Right lobe of liver (tissue), 4 donors: Measurements from ENCODE around the gene GFPT1.

Source experiments
- POLR2A ChIP-seq: fragments of 450-650 bp; IDR thresholded peaks from one replicate; pipeline ENCODE4 v1.6.1; 2017; ENCODE audit warnings: antibody characterized with exemption, mild to moderate bottlenecking
- TF ChIP-seq, protein P1 (sequence below), 4 donors: fragments of 200-600 bp in 3 of 4; fragments of 450-650 bp in 1 of 4; IDR thresholded peaks; one replicate each; pipeline versions ENCODE4 v1.5.1 to v1.8.0; 2016 to 2022; ENCODE audit warnings: antibody characterized with exemption in 4 of 4, mild to moderate bottlenecking in 2 of 4
- donor health status: DM: no; HTN: no; CAD: no.
- donor health status: DM: no; HTN: no; CAD: no.
- donor health status: DM: no; HTN: yes; CAD: no.

DNA sequence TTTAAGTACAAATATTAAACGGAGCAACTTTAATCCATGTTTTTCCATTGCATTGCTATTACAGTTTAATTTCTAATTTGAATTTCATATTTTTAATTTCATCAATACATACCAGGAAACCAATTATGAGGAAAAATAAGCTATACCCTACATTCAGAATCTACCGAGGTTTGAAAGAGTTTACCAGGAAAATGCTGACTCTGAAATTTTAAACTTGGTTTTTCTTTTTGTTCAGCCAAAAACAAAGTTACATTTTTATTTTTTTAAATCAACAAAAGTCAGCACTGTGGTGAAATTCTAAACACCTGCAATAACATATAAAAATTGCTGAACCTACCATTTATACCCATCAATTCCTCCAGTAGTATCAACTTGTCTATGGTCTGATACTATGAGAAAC, 53.7 kb downstream of the GFPT1 start:
- TF ChIP-seq POLR2A = no peak
- TF ChIP-seq, protein P1, sequence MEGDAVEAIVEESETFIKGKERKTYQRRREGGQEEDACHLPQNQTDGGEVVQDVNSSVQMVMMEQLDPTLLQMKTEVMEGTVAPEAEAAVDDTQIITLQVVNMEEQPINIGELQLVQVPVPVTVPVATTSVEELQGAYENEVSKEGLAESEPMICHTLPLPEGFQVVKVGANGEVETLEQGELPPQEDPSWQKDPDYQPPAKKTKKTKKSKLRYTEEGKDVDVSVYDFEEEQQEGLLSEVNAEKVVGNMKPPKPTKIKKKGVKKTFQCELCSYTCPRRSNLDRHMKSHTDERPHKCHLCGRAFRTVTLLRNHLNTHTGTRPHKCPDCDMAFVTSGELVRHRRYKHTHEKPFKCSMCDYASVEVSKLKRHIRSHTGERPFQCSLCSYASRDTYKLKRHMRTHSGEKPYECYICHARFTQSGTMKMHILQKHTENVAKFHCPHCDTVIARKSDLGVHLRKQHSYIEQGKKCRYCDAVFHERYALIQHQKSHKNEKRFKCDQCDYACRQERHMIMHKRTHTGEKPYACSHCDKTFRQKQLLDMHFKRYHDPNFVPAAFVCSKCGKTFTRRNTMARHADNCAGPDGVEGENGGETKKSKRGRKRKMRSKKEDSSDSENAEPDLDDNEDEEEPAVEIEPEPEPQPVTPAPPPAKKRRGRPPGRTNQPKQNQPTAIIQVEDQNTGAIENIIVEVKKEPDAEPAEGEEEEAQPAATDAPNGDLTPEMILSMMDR (IDR thresholded peaks at IDR 0.05) = no peak
